ENCODE data around the gene SEPSECS.

DNA sequence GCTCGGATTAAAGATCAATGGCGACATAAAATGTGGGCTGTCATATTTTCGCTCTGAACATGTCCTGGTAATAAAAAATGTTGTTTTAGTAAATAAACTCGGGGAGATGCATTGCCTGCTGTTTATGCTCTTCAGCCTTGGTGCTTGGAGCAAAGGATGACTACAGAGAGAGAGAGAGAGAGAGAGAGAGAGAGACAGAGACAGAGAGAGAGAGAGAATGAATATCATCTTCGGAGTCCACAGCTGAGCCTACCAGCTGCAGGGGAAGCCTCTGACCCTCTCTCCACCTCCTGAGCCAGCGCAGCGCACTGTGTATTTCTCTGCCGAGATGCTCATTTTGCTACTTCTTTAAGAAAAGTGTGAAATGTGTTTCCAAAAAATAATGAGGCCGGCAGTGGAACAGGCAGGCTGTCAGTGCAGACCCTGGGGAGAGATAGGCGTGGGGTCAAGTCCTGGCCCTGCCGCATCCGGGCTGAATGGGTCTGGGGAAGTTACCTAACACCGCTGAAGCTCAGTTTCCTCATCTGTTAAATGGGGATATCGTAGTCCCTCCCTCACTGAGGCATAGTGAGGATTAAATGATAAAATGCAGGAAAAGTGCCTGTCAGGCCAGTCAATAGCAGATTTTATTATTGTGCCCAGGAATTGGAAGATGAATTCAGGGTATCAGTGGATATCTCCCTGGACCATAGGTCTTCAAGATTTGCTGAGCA lies 71.0 kb downstream of the SEPSECS start:
- TF ChIP-seq CTCF (IDR thresholded peaks at IDR 0.05) (no peak), POLR2A (IDR thresholded peaks at IDR 0.05) (no peak), EP300 (IDR thresholded peaks at IDR 0.05) (no peak)
